Epithelial cell of esophagus (primary cell): ENCODE data around the gene IRX4.

Experiments used
- DNase-seq: peaks from one replicate; pipeline ENCODE4 v3.0.0; 2010; ENCODE audit warnings: low read depth
- H3K4me3 ChIP-seq: 2 replicates; pipeline ENCODE4 v1.5.1; 2011; ENCODE audit warnings: mild to moderate bottlenecking, low read length, control low read depth
- CTCF ChIP-seq: IDR thresholded peaks from 2 replicates; pipeline ENCODE4 v1.5.1; 2011; ENCODE audit warnings: low read depth, mild to moderate bottlenecking, low read length, control low read depth, inconsistent platforms; ENCODE audit not compliant: insufficient read depth; ENCODE audit errors: missing control alignments

IRX4 gene

GRCh38 chr5:1877103-1878049, 5.3 kb downstream of the IRX4 start:
- no peak overlapping the region for H3K4me3 ChIP-seq
- DNase-seq: no peak
- TF ChIP-seq CTCF: no peak

DNA sequence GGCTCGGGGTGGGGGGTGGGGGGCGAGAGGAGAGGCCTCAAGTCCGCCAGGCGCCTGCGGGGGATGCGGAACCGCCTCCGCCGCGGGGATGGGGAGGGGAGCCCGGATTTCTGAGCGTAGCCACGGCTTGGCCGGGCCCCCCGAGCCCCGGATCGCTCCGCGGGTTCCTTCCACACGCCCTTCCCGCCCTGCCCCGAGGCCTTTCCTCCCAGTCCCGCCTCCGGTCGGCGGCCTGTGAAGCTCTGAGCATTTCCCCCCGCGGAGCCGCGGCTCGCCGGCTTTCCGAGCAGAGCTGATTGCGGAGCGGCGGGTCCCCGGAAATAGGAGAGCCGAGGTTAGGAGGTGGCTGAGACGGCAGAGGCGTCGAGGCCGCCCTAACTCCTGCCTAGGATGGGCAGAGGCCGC, 6.1 kb downstream of the IRX4 start:
- no peak overlapping the region for H3K4me3 ChIP-seq
- TF ChIP-seq CTCF: no peak
- DNase-seq: no peak

DNA sequence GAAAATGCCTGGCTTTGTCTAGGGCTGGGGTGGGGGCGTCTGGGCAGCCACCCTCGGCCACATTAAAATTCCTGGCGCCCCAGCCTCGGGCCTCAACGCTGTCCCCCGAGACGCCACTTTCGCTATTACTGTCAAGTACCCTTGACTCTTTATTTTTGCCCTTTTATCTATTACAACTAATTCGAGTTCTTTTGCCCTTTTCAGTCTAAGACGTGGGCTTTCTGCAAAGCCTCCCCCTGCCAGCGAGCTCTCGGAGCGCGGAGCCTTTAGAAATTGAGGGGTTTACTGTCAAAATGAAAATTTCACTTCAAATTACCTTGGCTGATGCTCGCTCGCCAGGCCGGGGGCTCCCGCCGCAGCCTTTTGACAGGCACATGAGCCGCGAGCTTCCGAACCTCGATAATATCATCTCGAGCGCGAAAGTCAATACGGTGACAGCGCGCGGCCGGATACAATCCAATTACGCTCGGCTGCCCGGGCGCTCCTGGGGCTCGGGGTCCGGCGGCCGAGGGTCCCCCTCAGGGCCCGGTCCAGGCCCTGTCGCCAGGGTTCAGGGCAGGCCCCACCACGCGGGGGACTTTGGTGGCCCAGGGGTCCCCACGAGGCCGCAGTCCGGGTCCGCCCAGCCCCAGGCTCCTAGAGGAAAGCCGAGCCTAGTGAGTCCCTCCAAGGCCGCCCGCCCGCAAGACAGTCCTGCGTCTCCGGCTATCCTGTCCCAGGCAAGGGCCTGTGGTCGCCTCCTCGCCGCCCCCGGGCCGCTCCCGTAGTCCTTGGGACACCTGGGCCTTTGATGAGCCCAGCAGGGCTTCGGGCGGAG, 6.7 kb downstream of the IRX4 start:
- DNase-seq: no peak
- H3K4me3 ChIP-seq: no peak overlapping the region
- no peak for TF ChIP-seq CTCF

GRCh38 chr5:1875281-1875842, 7.4 kb downstream of the IRX4 start:
- H3K4me3 ChIP-seq: no peak overlapping the region

GRCh38 chr5:1874771-1875220, 7.9 kb downstream of the IRX4 start:
- TF ChIP-seq CTCF: no peak
- H3K4me3 ChIP-seq: no peak overlapping the region
- DNase-seq: no peak

More at GRCh38 chr5:1875281-1875842, 7.4 kb downstream of the IRX4 start:
- TF ChIP-seq CTCF: no peak
- DNase-seq: no peak

GRCh38 chr5:1874348-1874747, 8.4 kb downstream of the IRX4 start:
- no peak for DNase-seq
- no peak overlapping the region for H3K4me3 ChIP-seq
- no peak for TF ChIP-seq CTCF
